ENCODE data around the gene LDLRAD4.
"Not testable (repeated sequence)": the region's sequence is repeated elsewhere in the genome, so short reads cannot be mapped to it uniquely, and the experiment has no call there.

LDLRAD4 gene

GRCh38 chr18:13246591-13246990 is 28.0 kb downstream of the LDLRAD4 start:
- DNase-seq (ENCODE audit: low read depth): no peak

- DNase-seq (ENCODE audit: low read depth): no peak
Observed at GRCh38 chr18:13247506-13247905, 28.9 kb downstream of the LDLRAD4 start.

GRCh38 chr18:13252686-13253410 is 34.3 kb downstream of the LDLRAD4 start:
- DNase-seq (ENCODE audit: low read depth): no peak

- no peak for DNase-seq (ENCODE audit: low read depth)
Observed at GRCh38 chr18:13253786-13254688, 35.5 kb downstream of the LDLRAD4 start.

GRCh38 chr18:13254971-13255927 is 36.7 kb downstream of the LDLRAD4 start:
- DNase-seq (ENCODE audit: low read depth): no peak

- DNase-seq (ENCODE audit: low read depth): no peak
Observed at GRCh38 chr18:13256444-13257305, 38.1 kb downstream of the LDLRAD4 start.

- DNase-seq (ENCODE audit: low read depth): no peak
Observed at GRCh38 chr18:13257361-13257980, 38.9 kb downstream of the LDLRAD4 start.

GRCh38 chr18:13258921-13259320 is 40.4 kb downstream of the LDLRAD4 start:
- DNase-seq (ENCODE audit: low read depth): no peak

- DNase-seq (ENCODE audit: low read depth): no peak
Observed at GRCh38 chr18:13259701-13260100, 41.1 kb downstream of the LDLRAD4 start.

- no peak for DNase-seq (ENCODE audit: low read depth)
Observed at GRCh38 chr18:13260197-13260934, 41.8 kb downstream of the LDLRAD4 start.

GRCh38 chr18:13260935-13261640 is 42.5 kb downstream of the LDLRAD4 start:
- DNase-seq (ENCODE audit: low read depth): no peak

- DNase-seq (ENCODE audit: low read depth): no peak
Observed at GRCh38 chr18:13261661-13262357, 43.2 kb downstream of the LDLRAD4 start.

- not testable (repeated sequence) for DNase-seq (ENCODE audit: low read depth)
Observed at GRCh38 chr18:13262358-13262680, 43.8 kb downstream of the LDLRAD4 start.

- DNase-seq (ENCODE audit: low read depth): no peak
Observed at GRCh38 chr18:13262839-13263691, 44.5 kb downstream of the LDLRAD4 start.

- no peak for DNase-seq (ENCODE audit: low read depth)
Observed at GRCh38 chr18:13264091-13265007, 45.8 kb downstream of the LDLRAD4 start.

GRCh38 chr18:13265008-13265910 is 46.7 kb downstream of the LDLRAD4 start:
- no peak for DNase-seq (ENCODE audit: low read depth)

All from activated T-helper 1 cell treated with Interleukin-2 at 50 U/mL for 16 hours (primary cell).